Forelimb muscle (tissue), 1 donor: ENCODE measurements around the gene EYS. TPM values are rescaled to one million over a fixed set of nuclear protein-coding genes. Genes with fewer than 3 reads are reported as not detected.
A peak's percentile ranks its signal among the peaks of the same experiment; 100 is the strongest.

Experiments used
- DNase-seq: peaks from one replicate; pipeline ENCODE4 v3.0.0-alpha.2; 2013; ENCODE audit warnings: low read depth
- polyA plus RNA-seq: library from polyadenylated mRNA; unstranded; fragments of 120-200 nt; gene quantifications from one replicate; pipeline ENCODE4 v1.2.1, GENCODE V29; 2013; ENCODE audit not compliant: insufficient read length

Gene EYS
- polyA plus RNA-seq, 1 donor = 0.47 TPM

DNA sequence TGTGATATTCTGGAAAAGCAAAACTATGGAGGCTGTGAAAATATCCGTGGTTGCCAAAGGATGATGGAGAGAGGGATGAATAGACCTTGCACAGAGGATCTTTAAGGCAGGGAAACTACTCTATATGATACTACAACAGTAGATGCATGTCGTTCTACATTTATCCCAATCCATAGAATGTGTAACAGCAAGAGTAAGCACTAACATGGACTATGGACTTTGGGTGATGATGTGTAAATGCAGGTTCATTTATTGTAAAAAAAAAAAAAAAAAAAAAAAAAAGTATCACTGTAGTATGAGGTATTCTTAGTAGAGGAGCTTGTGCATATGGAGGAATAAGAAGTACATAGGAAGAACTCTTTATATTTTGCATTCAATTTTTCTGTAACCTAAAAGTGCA is 1563.9 kb downstream of the EYS start:
- no peak for DNase-seq

DNA sequence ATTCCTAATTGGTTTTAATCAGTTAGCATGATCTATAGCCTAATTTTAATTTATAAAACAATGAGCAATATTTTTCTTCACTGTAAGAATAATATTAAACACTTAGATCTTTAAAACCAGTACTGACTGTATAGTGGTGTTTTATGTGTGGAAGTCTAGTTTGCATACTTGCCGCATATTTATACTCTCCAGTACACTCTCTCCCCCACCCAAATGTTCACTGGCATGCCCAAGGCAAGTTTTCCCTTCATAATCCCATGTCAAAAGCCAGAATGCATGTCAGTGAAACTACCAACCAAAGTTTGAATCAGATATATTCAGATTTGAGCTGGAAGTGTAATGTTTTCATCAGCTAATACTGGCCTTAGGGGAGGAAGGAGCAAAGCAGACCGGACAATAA is 1565.3 kb downstream of the EYS start:
- no peak for DNase-seq

DNA sequence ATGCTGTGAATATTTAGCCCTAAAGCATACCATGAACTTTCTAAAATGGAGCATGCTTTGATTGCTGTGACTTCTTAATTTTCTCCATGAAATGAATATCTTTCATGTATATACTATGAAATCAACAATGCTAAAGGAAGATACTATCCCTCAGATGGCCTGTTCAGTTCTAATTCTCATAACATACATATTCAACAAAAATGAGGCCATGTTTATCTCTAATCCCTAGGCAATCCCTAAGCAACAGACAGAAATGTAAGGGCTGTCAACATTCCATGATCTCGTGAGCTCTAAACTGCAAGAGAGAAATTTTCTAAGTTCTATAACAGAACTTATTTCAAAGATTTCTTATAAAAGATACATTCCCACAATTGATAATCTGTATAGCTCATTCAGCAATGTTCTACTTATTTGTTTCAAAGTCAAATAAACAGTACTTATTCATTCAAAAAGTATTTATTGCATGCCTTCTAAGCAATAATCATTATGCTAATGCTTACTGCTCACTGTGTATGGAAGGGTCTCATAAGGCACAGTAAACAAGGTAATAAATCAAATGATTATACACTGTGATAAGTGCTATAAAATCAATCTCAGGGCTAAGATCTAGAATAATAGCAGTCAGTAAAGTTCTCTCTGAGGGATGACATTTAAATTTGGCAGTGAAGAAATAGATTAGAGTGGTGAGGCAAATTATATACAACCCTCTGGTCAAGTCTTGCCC is 1578.6 kb downstream of the EYS start:
- DNase-seq = no peak

DNA sequence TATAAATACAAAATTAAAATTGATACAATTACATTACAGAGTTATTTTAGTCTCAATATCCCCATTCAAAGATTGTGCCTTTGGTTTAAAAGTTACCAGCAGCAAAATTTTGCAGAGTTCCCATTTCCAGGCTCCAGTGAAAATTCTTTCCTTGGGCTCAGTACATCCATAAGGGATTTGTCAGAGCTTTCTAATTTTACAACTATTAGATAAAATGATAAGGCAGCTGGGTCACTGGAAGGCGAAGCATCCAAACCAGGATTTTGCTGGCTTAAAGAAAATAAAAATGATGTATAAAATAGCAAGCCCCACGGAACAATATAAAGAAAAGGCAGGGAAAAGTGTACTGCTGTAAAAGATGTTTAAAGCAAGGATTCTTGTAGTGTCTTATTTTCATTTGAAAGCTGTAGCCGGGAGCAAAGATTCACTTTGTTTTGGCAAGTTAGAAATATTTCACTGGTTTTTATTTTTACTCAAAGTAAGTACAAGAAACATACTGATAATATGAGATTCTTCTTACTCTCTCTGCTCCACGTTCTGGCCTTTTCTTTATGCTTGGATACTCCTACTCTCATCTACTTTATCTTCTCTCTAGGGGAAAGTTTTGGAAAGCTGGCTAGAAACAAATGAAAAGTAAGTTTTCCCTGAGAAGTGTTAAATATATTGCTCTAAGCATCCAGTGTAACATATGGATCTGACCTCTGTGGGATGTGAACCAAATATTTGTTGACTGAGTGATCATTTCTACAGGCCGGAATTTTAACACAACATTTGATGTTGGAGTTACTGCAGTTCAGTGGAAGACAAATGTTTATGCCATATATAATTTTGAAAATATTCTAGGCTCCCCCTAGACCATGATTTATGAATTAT is 1583.0 kb downstream of the EYS start:
- peak; percentile 55 for DNase-seq

DNA sequence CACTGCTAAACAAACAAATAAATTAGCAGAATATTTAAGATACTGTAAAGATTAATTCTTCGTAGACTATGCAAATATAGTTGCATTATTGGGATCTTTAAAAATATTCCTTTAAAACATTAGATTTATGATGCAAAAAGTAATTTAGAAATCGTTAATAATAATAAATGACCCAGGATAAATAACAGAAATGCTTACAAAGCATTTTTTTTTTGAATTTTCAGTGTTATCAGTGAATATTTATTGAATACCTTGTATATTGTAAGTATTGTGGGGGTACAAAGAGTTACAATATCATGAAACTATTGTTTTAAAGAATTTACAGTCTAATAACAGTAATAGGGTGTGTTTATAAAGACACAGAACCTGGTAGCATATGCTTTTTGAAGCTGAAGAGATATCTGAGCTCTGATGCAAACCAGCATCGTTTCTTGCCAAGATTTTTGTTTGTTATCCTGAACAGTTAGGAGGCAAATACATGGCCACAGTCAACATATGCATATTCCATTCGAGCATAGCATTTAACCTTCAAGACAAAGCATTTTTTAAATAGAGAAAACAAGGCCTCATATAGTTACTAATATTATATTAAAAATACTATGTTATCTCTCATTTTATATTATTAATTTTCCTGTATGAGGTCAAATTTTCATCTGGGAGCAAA is 1584.2 kb downstream of the EYS start:
- no peak for DNase-seq

DNA sequence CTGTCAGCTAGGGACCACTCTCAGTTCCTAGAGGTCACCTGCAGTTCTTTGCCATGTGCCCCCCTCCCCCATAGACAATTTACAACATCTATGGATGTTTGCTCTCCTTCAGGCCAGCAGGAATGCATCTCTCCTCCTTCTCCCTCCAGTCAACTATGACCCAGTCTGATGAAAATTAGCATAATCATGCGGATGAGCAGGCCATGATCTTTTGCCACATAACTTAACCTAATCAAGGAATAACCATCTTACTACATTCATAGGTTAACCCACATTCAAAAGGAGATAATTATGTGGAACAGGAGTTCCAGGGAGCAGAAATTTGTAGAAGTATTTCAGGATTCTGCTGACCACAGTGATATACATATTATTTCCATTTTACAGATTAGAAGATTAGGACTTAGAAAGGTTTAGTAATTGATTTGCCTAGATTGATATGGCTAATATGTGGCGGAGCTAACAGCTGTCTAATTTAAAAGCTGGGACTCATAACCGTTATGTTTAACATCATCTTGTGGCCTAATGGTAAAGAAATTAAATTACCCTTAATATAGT is 1585.9 kb downstream of the EYS start:
- DNase-seq = no peak

DNA sequence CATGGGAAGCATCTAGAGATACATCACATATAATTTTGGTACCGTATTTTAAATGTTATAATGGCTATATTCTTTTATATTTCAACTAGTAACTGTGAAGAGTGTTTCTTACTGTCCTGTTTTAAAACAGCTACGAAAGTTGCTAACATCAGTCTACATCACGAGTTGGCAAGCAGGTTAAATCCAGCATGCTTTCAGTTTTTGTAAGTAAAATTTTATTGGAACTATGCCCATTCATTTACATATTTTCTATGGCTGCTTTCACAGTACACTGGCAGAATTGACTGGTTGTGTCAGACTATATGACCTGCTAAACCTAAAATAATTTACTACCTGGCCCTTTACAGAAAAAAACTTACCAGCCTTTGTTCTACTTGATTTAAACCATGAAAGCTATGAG is 1593.3 kb downstream of the EYS start:
- no peak for DNase-seq

DNA sequence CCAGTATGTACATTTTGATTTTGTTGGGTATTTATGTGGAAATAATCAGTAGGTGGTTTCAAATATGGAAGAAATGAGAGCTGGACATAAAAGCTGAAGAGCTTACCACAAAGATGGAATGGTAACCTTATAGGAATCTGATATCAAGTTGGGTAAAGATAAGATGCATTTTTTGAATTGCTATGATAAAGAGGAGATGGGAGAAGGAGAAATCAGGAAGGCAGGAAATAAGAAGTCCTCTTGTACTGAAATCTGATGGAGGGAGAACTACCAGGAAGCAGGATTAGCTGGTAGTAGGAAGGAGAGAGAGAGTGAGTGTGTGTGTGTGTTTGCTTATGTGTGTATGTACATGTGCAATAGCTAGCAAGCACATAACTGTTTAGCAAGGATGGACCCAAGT is 1603.0 kb downstream of the EYS start:
- no peak for DNase-seq

DNA sequence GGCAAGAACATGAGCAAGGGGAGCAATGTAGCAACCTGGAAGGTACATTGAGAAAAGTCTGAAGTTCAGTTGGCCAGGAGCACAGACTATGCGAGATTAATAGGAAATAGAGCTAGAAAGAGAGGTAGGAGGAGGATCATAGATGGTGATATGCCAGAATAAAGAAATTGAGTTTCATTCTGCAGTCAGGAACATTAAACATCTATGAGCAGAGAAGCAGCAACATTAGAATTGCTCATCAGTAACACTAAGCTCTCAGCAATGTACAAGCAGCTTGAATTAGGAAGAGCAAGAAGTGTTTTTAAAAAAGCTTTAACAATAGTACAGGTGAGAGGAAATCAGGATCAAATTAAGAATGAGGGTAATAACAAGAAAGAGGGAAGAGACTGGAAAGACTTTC is 1603.5 kb downstream of the EYS start:
- no peak for DNase-seq

DNA sequence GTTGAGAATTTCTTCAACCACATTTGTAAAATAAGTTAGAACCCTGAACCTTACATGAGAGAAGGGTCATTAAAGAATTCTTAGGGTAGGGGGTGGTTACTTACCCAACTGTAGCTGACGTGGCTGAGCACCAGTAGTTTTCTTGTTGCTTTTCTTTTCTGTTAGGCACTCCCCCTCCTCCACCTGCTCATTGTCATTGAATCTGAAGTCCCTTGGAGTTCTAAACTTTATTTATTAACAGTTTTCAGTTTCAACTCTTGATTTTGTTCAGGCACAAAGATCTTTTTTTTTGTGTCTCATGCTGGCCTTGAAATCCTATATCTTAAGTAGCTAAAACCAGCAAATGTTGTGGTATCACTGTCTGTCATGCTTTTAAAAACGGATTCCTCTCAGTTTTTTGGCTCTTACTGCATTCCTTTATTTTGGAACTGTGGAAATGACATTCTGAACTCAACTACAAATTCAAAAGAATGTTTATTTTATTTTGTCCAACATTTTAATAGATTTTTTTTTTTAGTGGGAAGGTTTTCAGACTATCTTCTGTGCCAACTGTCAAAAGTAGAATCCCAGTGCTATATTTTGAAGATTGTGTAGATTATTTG is 1606.2 kb downstream of the EYS start:
- no peak for DNase-seq

DNA sequence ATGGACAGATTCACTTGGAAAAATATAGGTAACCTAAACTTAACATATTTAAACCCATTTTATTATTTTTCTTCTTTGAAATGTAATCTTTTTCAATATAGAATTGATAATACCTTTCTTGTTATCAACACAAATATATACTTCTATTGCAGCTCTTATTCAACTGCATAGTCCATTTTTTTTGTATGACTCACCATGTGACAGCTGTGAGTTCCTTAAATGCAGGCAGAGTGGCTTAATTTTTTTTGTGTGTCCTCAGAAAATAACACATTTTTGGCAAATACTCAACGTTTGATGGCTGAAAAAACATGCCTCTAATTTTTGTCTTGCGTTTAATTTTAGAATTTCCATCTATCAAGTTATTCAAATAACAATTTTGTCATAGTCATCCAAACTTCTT is 1616.7 kb downstream of the EYS start:
- no peak for DNase-seq

DNA sequence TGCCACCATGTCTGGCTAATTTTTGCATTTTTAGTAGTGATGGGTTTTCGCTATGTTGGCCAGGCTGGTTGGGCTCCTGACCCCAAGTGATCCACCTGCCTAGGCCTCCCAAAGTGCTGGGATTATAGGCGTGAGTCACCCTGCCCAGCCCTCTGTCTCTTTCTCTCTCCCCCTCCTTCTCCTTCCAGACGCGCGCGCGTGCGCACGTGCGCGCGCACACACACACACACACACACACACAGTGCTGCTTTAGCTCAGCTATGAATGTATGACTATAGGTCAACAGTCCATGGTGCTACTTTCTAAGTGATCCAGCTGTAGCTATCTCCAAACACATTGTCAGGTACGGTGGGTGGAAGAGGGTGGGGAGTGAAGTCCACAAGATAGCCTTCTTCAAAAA is 1621.9 kb downstream of the EYS start:
- no peak for DNase-seq

DNA sequence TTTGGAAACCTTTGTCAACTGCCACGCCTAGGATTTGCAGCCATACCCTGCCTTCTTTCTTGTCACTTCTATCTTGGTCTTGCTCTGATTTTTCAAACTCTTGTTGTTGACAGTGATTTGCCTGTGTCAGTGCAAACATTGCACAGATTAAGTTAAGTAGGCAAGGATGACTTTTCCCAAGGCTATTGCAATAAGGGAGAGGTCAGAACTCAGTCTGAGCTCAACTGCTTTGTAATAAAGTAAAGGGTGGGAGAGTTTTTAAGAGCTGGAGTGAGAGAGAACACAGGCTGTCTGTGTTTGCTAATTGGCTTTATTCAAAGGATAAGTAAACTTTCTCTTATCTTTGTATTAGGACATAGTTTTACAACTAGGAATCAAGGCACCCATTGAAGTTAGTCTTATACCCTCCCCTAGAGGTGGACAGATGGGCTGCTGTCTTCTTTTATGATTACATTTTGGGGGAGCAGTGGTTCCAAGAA is 1622.8 kb downstream of the EYS start:
- DNase-seq = no peak

DNA sequence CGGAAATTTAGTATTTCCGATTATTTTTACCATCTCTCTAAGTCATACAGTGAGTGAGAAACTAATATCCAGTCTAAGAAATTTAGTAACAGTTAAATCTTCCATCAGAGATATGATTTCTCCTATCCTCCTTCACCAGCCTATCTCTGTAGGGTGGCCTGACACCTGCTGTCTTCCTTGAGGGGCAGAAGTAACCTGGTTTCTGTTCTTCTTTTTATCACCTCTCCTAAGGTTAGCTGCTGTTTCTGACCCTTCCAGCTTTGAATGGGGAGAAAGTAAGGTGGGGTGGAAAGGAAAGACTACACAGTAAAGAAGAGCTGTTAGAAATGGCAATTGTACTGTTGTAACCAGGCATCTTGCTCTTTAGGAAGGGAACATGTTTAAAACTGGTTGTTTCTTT is 1623.8 kb downstream of the EYS start:
- no peak for DNase-seq

DNA sequence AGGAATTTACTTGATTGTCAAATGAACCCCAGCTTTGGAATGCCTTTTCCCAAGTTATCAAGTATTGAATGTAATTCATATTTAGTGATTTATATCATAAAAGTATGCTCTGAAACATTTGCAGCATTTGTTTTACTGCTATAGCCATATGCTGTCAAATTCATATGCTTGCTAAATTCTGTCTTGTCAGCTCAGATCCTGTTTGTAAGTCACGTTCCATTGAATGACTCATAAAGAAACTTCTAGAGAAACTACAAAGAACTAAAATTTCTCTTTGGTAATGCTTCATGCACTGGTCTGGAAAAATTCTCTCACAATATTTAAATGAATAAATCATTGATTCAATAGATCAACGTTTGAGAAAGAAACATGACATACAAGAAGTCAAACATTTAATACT is 1625.6 kb downstream of the EYS start:
- DNase-seq = no peak

DNA sequence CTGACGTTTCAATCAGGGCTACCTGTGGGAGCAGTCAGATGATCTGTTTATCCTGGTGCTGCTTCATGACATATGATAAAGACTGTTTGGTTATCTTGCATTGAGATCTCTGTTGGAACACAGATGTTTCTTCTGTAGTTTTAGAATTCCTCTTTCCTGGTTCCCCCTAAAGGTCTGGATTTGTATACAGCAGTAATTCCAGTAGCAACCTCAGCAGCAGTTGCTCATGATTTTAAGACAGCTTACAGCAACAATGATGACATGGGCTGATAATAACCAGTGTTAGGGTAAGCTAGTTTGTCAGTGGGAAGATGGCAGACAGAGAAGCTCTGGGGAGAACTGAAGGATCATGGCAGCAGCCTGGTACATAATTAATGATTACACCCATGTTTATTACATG is 1632.0 kb downstream of the EYS start:
- no peak for DNase-seq

DNA sequence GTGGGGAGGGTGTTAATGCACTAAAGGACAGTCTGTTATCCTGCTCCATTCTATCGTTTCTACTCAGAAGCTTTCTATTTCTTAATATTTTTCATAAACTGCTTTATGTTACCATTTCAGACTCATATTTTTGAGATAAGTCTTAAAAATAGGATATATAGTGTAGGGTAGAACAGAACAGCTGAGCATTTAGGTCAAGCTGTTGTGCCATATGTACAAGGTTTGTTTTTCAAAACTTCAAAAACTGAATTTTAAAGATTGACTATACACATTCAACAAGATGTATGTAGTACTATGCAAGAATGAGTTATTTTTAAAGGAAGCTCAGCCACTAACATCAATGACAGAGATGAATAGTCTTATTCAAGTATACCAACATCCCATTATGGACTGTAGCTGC is 1634.3 kb downstream of the EYS start:
- DNase-seq = no peak

DNA sequence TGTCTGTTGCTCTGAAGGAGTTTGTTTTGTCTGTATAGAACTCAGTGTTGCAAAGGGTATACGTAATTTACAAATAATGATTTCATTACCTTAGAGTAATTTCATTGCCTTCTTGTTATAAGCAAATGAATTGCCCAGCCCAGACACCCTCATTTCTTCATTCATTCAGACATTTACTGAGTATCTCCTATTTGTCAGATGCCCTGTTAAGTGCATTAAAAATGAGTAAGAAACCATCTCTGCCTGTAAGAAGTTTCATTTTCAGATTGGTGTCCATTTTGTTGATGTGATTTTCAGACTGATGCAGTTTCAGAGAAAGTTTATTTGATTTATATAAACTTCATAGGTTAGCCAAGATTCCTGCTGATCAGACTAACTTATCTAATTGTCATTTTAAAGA is 1642.1 kb downstream of the EYS start:
- no peak for DNase-seq

DNA sequence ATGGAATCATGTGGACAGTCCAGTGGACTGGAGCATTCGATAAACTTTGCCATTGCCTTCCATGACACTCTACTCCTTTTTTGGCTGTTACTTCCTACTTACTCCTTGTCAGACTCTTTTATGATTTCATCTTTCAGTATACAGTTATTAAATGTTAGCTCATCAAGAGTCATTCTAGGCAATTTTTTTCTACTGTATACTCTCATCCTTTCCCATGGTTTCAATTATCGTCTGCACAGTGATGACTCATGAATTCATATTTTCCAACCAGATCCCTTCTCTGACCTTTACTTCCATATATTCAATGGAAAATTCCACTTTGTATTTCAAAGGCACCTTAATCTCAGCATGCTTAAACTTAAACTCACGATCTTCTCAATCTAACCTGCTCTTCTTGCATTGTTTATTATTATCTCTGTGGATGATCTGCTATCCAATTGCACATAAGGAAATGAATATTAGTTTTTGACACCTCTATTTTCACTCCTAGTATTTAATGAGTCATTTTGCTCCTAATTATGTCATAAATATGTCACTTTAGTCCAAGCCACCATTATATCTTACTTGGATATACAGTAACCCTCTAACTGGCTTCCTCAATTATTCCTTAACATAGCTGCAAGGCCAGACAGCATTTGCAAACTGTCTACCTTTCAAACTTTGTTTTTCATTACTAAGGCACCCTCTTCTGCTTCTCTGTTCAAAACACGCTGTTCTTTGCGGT is 1643.9 kb downstream of the EYS start:
- no peak for DNase-seq

DNA sequence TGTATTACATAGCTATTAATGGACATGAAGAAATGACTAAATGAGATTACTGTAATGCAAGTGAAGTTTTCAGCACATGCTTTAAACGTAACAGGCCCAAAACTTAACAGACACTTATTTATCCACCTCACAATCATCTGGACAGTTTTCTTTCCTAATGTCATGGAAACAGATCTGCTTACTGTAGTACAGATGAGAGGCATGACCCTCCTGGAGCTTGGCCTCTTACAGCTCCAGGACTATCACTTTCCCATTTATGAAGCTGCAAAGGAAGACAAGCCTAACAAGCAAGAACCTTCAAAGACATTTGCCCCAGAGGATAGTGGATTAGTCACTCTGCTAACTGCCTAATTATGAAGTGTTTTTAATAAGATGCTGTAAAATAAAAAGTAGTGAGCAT is 1652.2 kb downstream of the EYS start:
- DNase-seq = no peak

DNA sequence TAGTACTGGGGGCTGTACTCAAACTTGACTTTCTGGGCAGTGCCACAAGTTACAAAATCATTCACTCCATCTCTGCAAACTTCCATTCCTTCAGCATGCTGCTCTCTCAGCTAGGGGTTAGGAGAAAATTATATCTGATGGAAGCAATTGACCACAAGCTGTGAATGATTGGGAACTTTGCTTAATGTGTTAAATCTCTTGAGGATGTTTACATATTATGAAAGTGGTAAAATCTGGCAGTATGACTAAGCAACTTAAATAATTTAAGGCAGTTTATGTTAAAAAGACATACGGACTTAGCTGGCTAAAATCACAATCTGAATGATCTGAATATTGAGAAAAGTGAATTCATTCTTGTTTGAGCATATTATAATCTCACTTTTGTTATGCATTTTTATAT is 1656.4 kb downstream of the EYS start:
- no peak for DNase-seq
